Cardiac muscle cell (in vitro differentiated cells and primary cell): ENCODE measurements around the gene LRRC63. TPM values are rescaled to one million over a fixed set of nuclear protein-coding genes. Genes with fewer than 3 reads are reported as not detected.

ENCODE experiments used
- DNase-seq, 2 donors: peaks; one replicate each; pipeline versions ENCODE4 v3.0.0 to v3.0.0-alpha.2; 2010 to 2017; ENCODE audit warnings: low read depth in 1 of 2, low spot score in 1 of 2
- H3K27ac ChIP-seq: fragments of 200-600 bp; sonication (generic); 2 replicates; pipeline ENCODE4 v1.5.1; 2016
- H3K27me3 ChIP-seq: fragments of 200-600 bp; sonication (generic); 2 replicates; pipeline ENCODE4 v1.6.0; 2016; ENCODE audit warnings: control low read depth
- H3K36me3 ChIP-seq: fragments of 200-600 bp; sonication (generic); 2 replicates; pipeline ENCODE4 v1.5.1; 2016; ENCODE audit warnings: control low read depth
- H3K4me1 ChIP-seq: fragments of 200-600 bp; sonication (generic); 2 replicates; pipeline ENCODE4 v1.8.1; 2017; ENCODE audit warnings: low read depth, mild to moderate bottlenecking, mixed run types
- H3K4me3 ChIP-seq: fragments of 200-600 bp; sonication (generic); 2 replicates; pipeline ENCODE4 v1.5.1; 2016; ENCODE audit warnings: mild to moderate bottlenecking
- H3K9me3 ChIP-seq: fragments of 200-600 bp; sonication (generic); 2 replicates; pipeline ENCODE4 v1.5.1; 2017; ENCODE audit warnings: low read depth, mild to moderate bottlenecking, control low read depth
- polyA plus RNA-seq: library from polyadenylated mRNA; unstranded; fragments of >200 nt; fragmentation: Nextera tagmentation; extraction: Ambion mirVana; gene quantifications from 2 replicates; pipeline ENCODE4 v1.2.1, GENCODE V29; 2016
- total RNA-seq: library from RNA; depleted of rRNA; stranded (reverse); fragments of >200 nt; gene quantifications from 2 replicates; pipeline ENCODE4 v1.2.3, GENCODE V29; 2016
- TF ChIP-seq, protein P1 (sequence below): IDR thresholded peaks from 2 replicates; pipeline ENCODE4 v1.5.1; 2012; ENCODE audit warnings: low read depth, mild to moderate bottlenecking, low read length

The LRRC63 gene
- total and polyA plus RNA-seq, 2 experiments from 2014 or later, result 2.0 to 2.1 TPM

DNA sequence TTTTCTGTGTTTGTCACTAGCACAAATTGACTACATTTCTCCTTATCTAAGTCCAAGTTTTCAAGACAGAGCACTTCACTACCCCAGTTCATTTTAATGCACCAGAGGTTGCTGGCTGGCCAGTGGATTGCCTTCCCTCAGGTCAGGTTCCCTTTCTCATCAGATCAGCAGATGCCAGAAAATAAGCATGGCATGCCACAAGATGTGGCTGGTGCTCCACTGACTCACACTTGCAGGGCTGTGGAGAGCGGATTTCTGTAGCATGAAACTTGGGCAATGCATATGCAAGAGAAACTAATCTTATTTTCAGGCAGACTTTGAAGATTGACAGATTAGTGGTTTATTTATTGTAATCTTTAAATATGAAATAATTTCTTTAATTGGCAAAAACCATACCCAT lies 95.8 kb downstream of the LRRC63 start:
- H3K27ac ChIP-seq, result no peak overlapping the region
- TF ChIP-seq, protein P1, sequence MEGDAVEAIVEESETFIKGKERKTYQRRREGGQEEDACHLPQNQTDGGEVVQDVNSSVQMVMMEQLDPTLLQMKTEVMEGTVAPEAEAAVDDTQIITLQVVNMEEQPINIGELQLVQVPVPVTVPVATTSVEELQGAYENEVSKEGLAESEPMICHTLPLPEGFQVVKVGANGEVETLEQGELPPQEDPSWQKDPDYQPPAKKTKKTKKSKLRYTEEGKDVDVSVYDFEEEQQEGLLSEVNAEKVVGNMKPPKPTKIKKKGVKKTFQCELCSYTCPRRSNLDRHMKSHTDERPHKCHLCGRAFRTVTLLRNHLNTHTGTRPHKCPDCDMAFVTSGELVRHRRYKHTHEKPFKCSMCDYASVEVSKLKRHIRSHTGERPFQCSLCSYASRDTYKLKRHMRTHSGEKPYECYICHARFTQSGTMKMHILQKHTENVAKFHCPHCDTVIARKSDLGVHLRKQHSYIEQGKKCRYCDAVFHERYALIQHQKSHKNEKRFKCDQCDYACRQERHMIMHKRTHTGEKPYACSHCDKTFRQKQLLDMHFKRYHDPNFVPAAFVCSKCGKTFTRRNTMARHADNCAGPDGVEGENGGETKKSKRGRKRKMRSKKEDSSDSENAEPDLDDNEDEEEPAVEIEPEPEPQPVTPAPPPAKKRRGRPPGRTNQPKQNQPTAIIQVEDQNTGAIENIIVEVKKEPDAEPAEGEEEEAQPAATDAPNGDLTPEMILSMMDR, result no peak
- no peak for DNase-seq
- H3K4me3 ChIP-seq, result no peak overlapping the region
- no peaks in the 10 kb centered on the region for H3K9me3 ChIP-seq
- H3K36me3 ChIP-seq, result no peaks in the 10 kb centered on the region
- H3K4me1 ChIP-seq, result no peaks in the 10 kb centered on the region
- no peaks in the 10 kb centered on the region for H3K27me3 ChIP-seq

DNA sequence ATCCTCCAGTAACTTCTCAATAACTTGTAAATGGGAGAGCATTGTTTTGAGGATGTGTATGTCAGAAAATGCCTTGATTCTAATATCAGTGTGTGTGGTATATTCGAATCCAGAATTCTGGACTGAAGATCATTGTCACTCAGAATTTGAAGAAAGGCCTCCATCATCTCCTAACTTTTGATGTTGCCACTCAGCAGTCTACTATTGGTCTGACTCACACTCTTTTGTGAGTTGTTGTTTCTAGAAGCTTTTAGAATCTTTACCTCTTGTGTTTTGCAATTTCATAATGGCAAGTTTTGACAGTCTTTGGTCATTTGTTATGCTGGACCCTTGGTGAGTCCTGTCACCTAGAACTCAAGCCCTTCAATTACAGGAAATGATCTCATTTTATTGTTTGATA lies 98.3 kb downstream of the LRRC63 start:
- Histone ChIP-seq H3K4me3 (no peak overlapping the region), H3K27me3 (no peaks in the 10 kb centered on the region), H3K27ac (no peak overlapping the region), H3K36me3 (no peaks in the 10 kb centered on the region), H3K9me3 (no peaks in the 10 kb centered on the region), H3K4me1 (no peaks in the 10 kb centered on the region)
- DNase-seq, result no peak
- TF ChIP-seq, protein P1, result no peak

DNA sequence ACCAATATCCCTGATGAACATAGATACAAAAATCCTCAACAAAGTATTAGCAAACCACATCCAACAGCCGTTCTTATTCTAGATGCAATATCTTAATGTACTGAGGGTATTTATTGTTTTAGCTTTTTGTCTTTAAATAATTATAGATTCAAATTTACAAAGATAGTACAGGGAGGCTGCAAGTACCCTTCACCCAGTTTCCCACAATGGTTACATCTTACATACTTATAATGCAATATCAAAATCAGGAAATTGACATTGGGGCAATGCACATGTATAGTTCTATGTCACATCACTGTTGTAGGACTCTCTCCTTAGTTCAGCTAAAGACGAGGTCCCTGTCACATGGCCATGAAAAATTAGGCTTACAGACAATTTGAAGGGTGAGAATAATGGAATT lies 99.5 kb downstream of the LRRC63 start:
- Histone ChIP-seq H3K9me3 (no peaks in the 10 kb centered on the region), H3K36me3 (no peaks in the 10 kb centered on the region), H3K27me3 (no peaks in the 10 kb centered on the region), H3K4me3 (no peak overlapping the region), H3K4me1 (no peaks in the 10 kb centered on the region), H3K27ac (no peak overlapping the region)
- TF ChIP-seq, protein P1, result no peak
- no peak for DNase-seq

DNA sequence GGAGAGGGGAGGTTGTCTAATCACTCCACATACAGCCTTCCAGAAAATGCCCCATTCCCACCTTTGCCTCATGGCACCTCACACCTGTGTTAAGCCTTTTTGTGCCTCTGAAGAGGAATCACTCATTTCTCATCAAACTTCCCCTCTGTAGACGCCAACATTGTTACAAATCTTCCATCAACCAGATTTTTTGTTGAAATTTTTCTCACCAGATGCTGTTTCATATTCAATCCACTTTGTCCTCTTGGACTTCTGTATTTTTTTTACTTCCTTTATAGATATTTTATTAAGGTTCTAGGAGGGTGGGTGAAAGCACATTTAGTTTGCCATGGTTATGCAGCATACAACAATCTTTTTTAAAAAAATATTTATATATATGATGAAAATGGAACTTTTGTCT lies 101.3 kb downstream of the LRRC63 start:
- H3K9me3 ChIP-seq, result no peaks in the 10 kb centered on the region
- H3K4me3 ChIP-seq, result no peak overlapping the region
- no peak overlapping the region for H3K27ac ChIP-seq
- H3K27me3 ChIP-seq, result no peaks in the 10 kb centered on the region
- no peaks in the 10 kb centered on the region for H3K36me3 ChIP-seq
- H3K4me1 ChIP-seq, result no peaks in the 10 kb centered on the region
- TF ChIP-seq, protein P1, result no peak
- DNase-seq, result no peak

DNA sequence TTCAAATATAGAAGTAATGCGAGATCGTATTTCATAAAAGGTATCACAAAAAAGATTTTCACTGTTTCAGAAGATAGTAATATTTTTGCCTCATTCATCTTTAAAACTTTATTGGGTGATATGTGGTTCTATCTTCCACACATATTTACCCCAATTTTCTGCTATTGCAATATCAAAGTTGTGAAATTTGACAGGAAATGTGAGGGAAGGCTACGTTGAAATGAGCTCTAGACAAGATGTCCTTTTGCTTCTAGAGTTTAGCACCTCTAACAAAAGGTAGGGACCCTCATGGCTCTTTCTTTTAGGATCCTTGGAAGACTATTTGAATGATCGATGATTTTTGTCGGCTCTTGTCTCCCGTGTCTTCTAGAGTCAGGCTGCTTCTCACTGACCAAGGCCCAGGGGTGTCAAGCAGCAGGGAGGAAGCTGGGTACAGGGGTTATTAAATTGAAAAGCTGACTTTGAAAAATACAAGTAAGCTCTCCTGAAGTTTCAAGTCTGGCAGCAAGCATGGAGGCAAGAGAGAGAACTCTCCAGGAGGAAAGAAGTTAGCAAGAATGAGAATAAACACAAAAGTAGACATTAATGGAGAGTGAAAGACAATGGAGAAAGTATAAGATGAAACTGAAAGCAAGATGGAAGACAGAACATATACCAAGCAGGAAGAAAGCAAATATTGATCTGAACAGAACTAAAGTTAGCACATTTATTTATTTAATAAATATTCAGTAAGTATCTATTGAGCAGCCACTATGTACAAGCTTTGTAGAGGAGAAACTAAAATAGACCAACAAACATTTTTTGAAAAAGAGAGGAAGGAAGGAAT lies 101.9 kb downstream of the LRRC63 start:
- H3K27ac ChIP-seq, result no peak overlapping the region
- TF ChIP-seq, protein P1, result no peak
- H3K9me3 ChIP-seq, result no peaks in the 10 kb centered on the region

More for the DNA sequence above, 101.9 kb downstream of the LRRC63 start:
- DNase-seq, result no peak
- no peaks in the 10 kb centered on the region for H3K4me1 ChIP-seq
- H3K4me3 ChIP-seq, result no peak overlapping the region
- no peaks in the 10 kb centered on the region for H3K27me3 ChIP-seq
- no peaks in the 10 kb centered on the region for H3K36me3 ChIP-seq
